Psoas muscle (tissue), 8 donors: ENCODE data around the gene RACK1. TPM values are rescaled to one million over a fixed set of nuclear protein-coding genes. Genes with fewer than 3 reads are reported as not detected.

Experiments used
- ATAC-seq, 4 donors: fragments of 200-7000 bp; cut with Tn5 transposase; one replicate each; pipeline ENCODE4 v1.9.1; 2020; ENCODE audit warnings: moderate library complexity in 3 of 4, mild to moderate bottlenecking in 2 of 4
- DNase-seq, 2 donors: peaks; one replicate each; pipeline ENCODE4 v3.0.0-alpha.2; 2020
- H3K27ac ChIP-seq: fragments of 200-600 bp; one replicate; pipeline ENCODE4 v1.8.0; 2022
- H3K27me3 ChIP-seq, 3 donors: fragments of 200-600 bp in 1 of 3; one replicate each; pipeline versions ENCODE4 v1.6.1 to v1.8.0; 2013 to 2022; ENCODE audit warnings: low read length in 2 of 3, mild to moderate bottlenecking in 2 of 3, moderate library complexity in 1 of 3; ENCODE audit not compliant: insufficient read depth in 3 of 3
- H3K36me3 ChIP-seq, 2 donors: fragments of 200-600 bp in 1 of 2; one replicate each; pipeline versions ENCODE4 v1.6.1 to v1.8.0; 2013 to 2022; ENCODE audit warnings: low read depth in 1 of 2, mild to moderate bottlenecking in 1 of 2, moderate library complexity in 1 of 2; ENCODE audit not compliant: insufficient read depth in 1 of 2
- H3K4me1 ChIP-seq: fragments of 200-600 bp; one replicate; pipeline ENCODE4 v1.8.0; 2022
- H3K4me3 ChIP-seq: fragments of 200-600 bp; one replicate; pipeline ENCODE4 v1.8.0; 2022; ENCODE audit warnings: mild to moderate bottlenecking
- H3K9me3 ChIP-seq: fragments of 200-600 bp; one replicate; pipeline ENCODE4 v1.8.0; 2022
- CTCF ChIP-seq: fragments of 200-600 bp; IDR thresholded peaks from one replicate; pipeline ENCODE4 v1.8.0; 2022; ENCODE audit warnings: antibody characterized with exemption
- WGBS, 3 donors: extraction: QIAGEN DNeasy Blood & Tissue Kit; methylation state at CpG; one replicate each; pipeline versions ENCODE4 v1.1.6 to v1.1.7; 2013; 5-methylcytosine and 5-hydroxymethylcytosine counted together
- intact Hi-C, 2 donors: fragments of 100-400 bp; cut with DNase I; formaldehyde crosslinking; loops; one replicate each; pipeline versions ENCODE4 v1.11.0 to v1.14.2; 2022
- polyA plus RNA-seq, 3 donors: library from polyadenylated mRNA; stranded (reverse); fragments of 200-250 nt; gene quantifications; one replicate each; pipeline ENCODE4 v1.2.3, GENCODE V29; 2013
- total RNA-seq, 4 donors: library from RNA; stranded (reverse); fragmentation: NEBNext Ultra II Directional in 2 of 4; extraction: Animal tissue kit (Norgen Biotek cat#: 25700) in 2 of 4; gene quantifications; one replicate each; pipeline versions ENCODE4 v1.2.1 to v1.2.4, GENCODE V29; 2021 to 2023
- donor health status: healthy with polysubstance abuse.
- donor health status: DM: no; HTN: no; CAD: no; lungs with moderate emphysema.
- donor health status: Bipolar disorder and iron deficiency.
- donor health status: healthy.
- donor health status: DM: yes; HTN: yes; CAD: no.
- donor health status: DM: no; HTN: no; CAD: no.
- donor health status: DM: no; HTN: no; CAD: no.
- donor health status: DM: yes; HTN: yes; CAD: no.

The RACK1 gene
- total and polyA plus RNA-seq, 7 donors, result 832 to 3,660 (median 1,110) TPM

GRCh38 chr5:181220178-181220515 lies 23.6 kb downstream of the RACK1 start:
- peaks cover 21% of the 10 kb centered on the region for H3K4me1 ChIP-seq
- intact Hi-C loops, result no loop called here
- no peak overlapping the region for H3K4me3 ChIP-seq
- DNase-seq, result no peak
- no peak overlapping the region for H3K27ac ChIP-seq
- no peak for TF ChIP-seq CTCF
- no peaks in the 10 kb centered on the region for H3K36me3 ChIP-seq
- 86 to 92% (median 91%) methylated on average over 10 of the region's 10 CpGs for WGBS, 3 donors
- no peaks in the 10 kb centered on the region for H3K9me3 ChIP-seq
- no peaks in the 10 kb centered on the region for H3K27me3 ChIP-seq
- ATAC-seq, result no peak

- 77 to 80% (median 79%) methylated on average over 49 of the region's 49 CpGs for WGBS, 3 donors
- H3K27me3 ChIP-seq, result no peaks in the 10 kb centered on the region
- no peak for DNase-seq
These were observed 24.2 kb downstream of the RACK1 start for GRCh38 chr5:181219262-181220177.

GRCh38 chr5:181218795-181219124 lies 24.9 kb downstream of the RACK1 start:
- Histone ChIP-seq H3K4me1 (peaks cover 12% of the 10 kb centered on the region), H3K9me3 (no peaks in the 10 kb centered on the region), H3K27ac (peak overlapping the region; percentile 75), H3K4me3 (peak overlapping the region; percentile 66), H3K36me3 (no peaks in the 10 kb centered on the region), H3K27me3 (no peaks in the 10 kb centered on the region)
- ATAC-seq (no peak), DNase-seq (no peak)
- TF ChIP-seq CTCF, result no peak
- intact Hi-C loops, result loop anchor here in 1 of 2 donors (1.0 kb wide), 1 partner anchor 11 kb away; no protein-coding TSS in a partner anchor
- WGBS, 3 donors, result 24 to 38% (median 37%) methylated on average over 10 of the region's 10 CpGs

More at GRCh38 chr5:181219262-181220177, 24.2 kb downstream of the RACK1 start:
- ATAC-seq, result no peak
- Histone ChIP-seq H3K36me3 (no peaks in the 10 kb centered on the region), H3K27ac (peak overlapping the region; percentile 24), H3K4me1 (peaks cover 15% of the 10 kb centered on the region), H3K4me3 (no peak overlapping the region), H3K9me3 (no peaks in the 10 kb centered on the region)
- TF ChIP-seq CTCF, result no peak
- intact Hi-C loops, result loop anchor here in 1 of 2 donors (1.0 kb wide), 1 partner anchor 12 kb away; no protein-coding TSS in a partner anchor

- 5 to 13% (median 8%) methylated on average over 13 of the region's 13 CpGs for WGBS, 3 donors
- DNase-seq (no peak), ATAC-seq (peak in 3 of 4 donors; percentile 1 to 10 (median 2))
- intact Hi-C loops, result no loop called here
- Histone ChIP-seq H3K27me3 (no peaks in the 10 kb centered on the region), H3K36me3 (no peaks in the 10 kb centered on the region), H3K4me1 (peaks cover 23% of the 10 kb centered on the region), H3K9me3 (no peaks in the 10 kb centered on the region), H3K27ac (peak overlapping the region; percentile 75), H3K4me3 (peak overlapping the region; percentile 66)
- no peak for TF ChIP-seq CTCF
These were observed 26.0 kb downstream of the RACK1 start for GRCh38 chr5:181217803-181218062.
